ENCODE results near the gene NDST1. TPM values are rescaled to one million over a fixed set of nuclear protein-coding genes. Genes with fewer than 3 reads are reported as not detected.

NDST1 gene
- total RNA-seq, 1 experiment from 2014 or later = 65.0 TPM

DNA sequence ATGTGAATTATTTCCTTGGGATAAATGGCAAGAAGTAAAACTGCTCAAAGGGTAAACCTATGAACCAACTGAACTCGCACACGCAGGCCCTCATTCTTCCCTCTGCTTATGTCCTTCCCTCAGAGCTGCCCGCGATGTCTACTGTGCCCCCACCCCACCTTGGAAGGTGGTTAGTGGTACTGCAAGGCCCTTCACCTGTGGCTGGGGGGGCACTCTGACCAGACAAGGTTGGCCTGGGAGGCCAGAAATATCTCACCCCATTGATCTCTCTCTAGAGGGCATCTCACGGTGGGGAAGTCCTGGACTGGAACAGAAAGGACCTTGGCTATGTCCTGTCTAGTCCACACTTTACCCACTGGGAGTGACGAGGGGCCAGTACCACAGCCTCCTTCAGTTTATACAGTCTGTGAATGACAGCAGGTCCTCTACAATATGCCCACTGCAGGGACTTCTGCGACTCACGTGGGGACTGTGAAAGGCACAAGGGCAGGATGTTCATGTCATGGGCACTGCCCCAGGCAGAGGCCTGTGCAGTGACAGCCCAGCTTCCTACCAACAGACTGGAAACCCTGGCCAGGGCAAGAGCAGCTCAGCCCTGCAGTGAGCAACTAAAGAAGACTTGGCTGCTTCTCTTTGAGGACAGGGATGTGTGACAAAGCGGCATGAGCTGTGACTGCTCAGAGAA is 75.8 kb downstream of the NDST1 start:
- no peaks in the 10 kb centered on the region for H3K27me3 ChIP-seq (replicated peaks)
- no peak overlapping the region for H3K4me3 ChIP-seq
- peaks cover 9% of the 10 kb centered on the region for H3K4me1 ChIP-seq (replicated peaks)
- no peak for DNase-seq (ENCODE audit: low read depth in 1 of 2, low spot score in 2 of 2)
- H3K27ac ChIP-seq = no peak overlapping the region
- no peaks in the 10 kb centered on the region for H3K36me3 ChIP-seq
- H3K9me3 ChIP-seq (replicated peaks) = 0 out of 2 replicates have a peak, but pooled peaks cover 2% of the 10 kb centered on the region

DNA sequence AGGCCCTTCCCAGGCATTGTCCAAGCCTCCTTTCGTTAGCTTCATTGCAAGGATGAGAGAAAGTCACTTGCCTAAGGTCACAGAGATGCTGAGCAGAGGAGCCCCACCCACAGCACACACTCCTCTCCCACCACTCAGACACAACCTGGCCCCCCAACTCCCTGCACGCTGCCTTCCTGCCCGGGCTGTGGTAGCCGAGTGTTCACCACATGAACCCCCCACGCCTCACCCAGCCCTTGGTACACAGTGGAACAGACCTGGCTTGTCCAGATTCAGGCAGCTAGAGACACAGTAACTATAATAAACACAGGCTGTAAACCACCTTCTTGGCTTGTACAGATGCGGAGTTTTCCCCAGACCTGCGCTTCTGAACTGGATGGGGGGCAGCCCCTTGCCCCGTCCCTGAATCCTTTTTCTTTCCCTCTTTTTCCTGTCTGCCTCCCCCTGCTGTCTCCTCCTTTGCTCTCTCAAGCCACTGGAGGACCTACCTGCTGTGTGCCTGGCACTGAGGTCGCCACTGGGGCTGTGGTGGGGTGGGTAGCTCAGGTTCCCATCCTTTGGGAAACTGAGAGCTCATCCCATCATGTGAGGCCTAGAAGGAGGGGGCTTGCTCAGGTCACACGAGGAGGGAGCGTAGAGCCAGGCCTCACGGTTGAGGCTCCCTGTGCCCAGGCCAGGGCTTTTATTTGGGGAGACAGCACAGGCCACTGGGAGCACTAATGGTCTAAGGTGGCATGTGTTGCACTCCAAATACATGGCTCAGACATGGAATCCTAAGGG is 76.8 kb downstream of the NDST1 start:
- no peak overlapping the region for H3K4me3 ChIP-seq
- H3K9me3 ChIP-seq (replicated peaks) = 0 out of 2 replicates have a peak, but pooled peaks cover 2% of the 10 kb centered on the region
- H3K27ac ChIP-seq = no peak overlapping the region
- H3K4me1 ChIP-seq (replicated peaks) = peaks cover 9% of the 10 kb centered on the region
- no peaks in the 10 kb centered on the region for H3K36me3 ChIP-seq
- H3K27me3 ChIP-seq (replicated peaks) = no peaks in the 10 kb centered on the region
- DNase-seq (ENCODE audit: low read depth in 1 of 2, low spot score in 2 of 2) = no peak

DNA sequence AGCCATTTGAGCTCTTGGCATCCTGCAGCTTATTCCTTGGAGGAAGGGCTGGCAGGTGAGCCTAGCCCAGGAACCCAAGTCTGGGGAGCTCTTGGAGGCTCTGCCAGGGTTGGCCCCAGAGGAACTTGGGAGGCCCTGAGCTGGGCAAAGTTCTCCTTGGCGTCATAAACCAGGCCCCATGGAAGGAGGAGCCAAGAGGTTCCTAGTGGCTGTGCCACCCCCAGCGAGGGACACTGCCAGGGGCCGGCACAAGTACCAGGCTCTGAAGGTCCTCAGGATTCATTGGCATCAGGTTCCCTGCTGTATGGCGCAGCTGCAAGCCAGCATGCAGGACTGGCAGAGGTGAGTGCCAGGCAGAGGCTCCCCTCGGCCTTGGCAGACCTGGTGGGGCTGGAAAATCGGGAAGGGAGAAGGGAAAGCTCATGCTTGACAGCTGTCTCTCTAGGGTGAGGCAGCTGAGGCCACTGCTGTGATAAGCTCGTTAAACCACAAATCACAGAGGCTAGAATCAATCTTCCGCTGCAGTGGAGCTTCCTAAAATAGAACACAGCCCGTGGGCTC is 77.9 kb downstream of the NDST1 start:
- Histone ChIP-seq H3K36me3 (no peaks in the 10 kb centered on the region), H3K9me3 (replicated peaks) (0 out of 2 replicates have a peak, but pooled peaks cover 2% of the 10 kb centered on the region), H3K4me1 (replicated peaks) (peaks cover 9% of the 10 kb centered on the region), H3K4me3 (no peak overlapping the region), H3K27me3 (replicated peaks) (no peaks in the 10 kb centered on the region), H3K27ac (no peak overlapping the region)
- no peak for DNase-seq (ENCODE audit: low read depth in 1 of 2, low spot score in 2 of 2)

DNA sequence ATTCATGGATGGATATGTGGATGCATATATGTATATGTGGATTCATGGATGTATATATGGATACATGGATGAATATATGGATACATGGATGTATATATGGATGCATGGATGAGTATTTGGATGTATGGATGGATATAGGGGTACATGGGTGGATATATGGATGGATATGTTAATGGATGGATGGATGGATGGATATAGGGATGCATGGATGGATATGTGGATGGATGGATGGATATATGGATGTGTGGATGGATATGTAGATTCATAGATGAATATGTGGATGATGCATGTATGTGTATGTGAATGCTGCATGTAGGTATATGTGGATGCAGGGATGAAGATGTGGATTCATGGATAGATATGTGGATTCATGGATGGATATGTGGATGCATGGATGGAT is 79.1 kb downstream of the NDST1 start:
- peaks cover 6% of the 10 kb centered on the region for H3K4me1 ChIP-seq (replicated peaks)
- no peaks in the 10 kb centered on the region for H3K36me3 ChIP-seq
- H3K4me3 ChIP-seq = no peak overlapping the region
- H3K27ac ChIP-seq = no peak overlapping the region
- no peak for DNase-seq (ENCODE audit: low read depth in 1 of 2, low spot score in 2 of 2)
- H3K27me3 ChIP-seq (replicated peaks) = no peaks in the 10 kb centered on the region
- 0 out of 2 replicates have a peak, but pooled peaks cover 2% of the 10 kb centered on the region for H3K9me3 ChIP-seq (replicated peaks)

DNA sequence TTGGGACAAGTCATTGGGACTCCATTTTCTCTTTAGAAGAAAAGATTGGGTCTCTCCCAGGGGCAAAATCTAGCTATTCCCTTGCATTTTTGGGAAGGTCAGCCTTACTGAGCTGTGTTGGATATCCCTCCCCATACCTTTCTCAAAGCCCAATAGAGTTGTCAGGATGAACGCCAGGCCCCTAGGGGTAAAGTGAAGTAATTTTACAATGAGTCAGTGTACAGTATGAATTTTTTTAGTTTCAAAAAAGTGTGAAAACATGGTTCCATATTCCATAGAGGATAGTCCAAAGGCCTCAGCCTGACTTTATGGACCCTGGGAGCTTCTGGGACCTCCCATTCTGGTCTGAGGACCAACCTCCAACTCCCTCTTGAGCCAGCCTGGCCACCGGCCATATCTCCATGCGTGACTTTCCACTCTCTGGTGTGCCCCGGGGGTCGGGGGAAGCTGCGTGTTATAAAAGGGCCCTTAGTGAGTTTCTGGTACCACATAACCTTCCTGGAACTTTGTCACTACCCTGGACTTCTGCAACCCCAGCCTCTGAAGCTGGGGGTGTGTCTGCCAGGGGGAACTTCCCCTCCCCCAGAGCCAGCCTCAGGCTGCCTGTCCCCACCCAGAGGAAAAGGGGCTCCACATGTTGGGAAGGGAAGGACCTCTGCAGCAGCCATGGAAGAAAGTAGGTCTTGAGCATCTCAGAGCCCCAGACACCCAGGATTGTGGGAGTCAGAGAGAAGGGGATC is 80.1 kb downstream of the NDST1 start:
- Histone ChIP-seq H3K4me1 (replicated peaks) (no peaks in the 10 kb centered on the region), H3K4me3 (no peak overlapping the region), H3K9me3 (replicated peaks) (0 out of 2 replicates have a peak, but pooled peaks cover 2% of the 10 kb centered on the region), H3K36me3 (no peaks in the 10 kb centered on the region), H3K27me3 (replicated peaks) (no peaks in the 10 kb centered on the region), H3K27ac (no peak overlapping the region)
- no peak for DNase-seq (ENCODE audit: low read depth in 1 of 2, low spot score in 2 of 2)

DNA sequence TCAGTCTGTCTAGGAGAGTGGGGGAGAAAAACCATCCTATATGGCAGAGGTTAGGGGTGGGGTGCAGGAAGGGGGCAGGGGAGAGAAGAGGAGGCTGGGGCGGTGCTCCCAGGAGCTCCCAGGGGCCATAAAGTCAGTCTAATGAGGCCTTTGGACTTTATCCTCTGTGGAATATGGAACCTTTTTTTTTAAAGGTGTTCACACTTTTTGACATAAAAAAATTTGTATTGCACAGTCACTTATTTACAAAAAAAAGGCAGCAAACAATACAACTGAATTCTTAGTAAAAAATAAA is 80.6 kb downstream of the NDST1 start:
- Histone ChIP-seq H3K27ac (no peak overlapping the region), H3K36me3 (no peaks in the 10 kb centered on the region), H3K4me1 (replicated peaks) (no peaks in the 10 kb centered on the region; the same call in 1 of the 2 replicates), H3K4me3 (no peak overlapping the region), H3K27me3 (replicated peaks) (no peaks in the 10 kb centered on the region), H3K9me3 (replicated peaks) (0 out of 2 replicates have a peak, but pooled peaks cover 2% of the 10 kb centered on the region)
- no peak for DNase-seq (ENCODE audit: low read depth in 1 of 2, low spot score in 2 of 2)

DNA sequence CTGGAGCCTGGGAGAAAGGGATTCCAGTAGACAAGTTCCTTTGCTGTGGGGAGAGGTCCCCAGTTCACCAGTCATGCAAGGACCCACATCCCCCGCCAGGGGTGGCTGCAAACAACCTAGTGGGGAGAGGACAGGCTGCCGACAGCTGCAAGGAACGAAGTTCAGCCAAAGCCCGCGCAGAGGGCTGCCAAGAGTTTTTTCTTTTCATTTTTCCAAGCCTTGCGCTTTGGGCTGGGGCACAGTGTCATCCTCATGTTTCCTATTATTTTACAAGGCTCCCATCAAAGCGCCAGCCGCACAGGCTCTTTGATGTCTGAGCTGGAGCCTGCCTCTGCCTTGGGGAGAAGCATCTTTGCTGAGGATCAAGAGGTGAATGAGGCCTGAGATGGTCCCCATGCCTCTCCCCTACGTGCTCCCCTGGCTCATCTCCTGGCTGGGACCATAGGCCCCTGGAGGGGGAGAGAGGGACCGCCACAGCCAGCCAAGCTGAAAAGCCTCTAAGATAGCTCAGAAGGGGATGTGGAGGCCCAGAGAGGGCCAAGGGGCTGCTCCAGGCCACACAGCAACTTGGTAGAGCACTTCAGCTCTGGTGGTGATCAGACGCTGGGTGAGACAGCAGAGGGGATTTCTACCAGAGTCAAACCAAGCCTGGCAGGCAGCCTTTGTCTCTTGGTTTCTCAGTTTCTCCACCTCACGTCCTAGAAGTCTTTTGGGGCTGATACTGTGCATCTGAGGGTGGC is 82.1 kb downstream of the NDST1 start:
- Histone ChIP-seq H3K9me3 (replicated peaks) (0 out of 2 replicates have a peak, but pooled peaks cover 2% of the 10 kb centered on the region), H3K4me1 (replicated peaks) (no peaks in the 10 kb centered on the region; the same call in 1 of the 2 replicates), H3K4me3 (no peak overlapping the region), H3K36me3 (no peaks in the 10 kb centered on the region), H3K27me3 (replicated peaks) (no peaks in the 10 kb centered on the region), H3K27ac (no peak overlapping the region)
- DNase-seq (ENCODE audit: low read depth in 1 of 2, low spot score in 2 of 2) = no peak

DNA sequence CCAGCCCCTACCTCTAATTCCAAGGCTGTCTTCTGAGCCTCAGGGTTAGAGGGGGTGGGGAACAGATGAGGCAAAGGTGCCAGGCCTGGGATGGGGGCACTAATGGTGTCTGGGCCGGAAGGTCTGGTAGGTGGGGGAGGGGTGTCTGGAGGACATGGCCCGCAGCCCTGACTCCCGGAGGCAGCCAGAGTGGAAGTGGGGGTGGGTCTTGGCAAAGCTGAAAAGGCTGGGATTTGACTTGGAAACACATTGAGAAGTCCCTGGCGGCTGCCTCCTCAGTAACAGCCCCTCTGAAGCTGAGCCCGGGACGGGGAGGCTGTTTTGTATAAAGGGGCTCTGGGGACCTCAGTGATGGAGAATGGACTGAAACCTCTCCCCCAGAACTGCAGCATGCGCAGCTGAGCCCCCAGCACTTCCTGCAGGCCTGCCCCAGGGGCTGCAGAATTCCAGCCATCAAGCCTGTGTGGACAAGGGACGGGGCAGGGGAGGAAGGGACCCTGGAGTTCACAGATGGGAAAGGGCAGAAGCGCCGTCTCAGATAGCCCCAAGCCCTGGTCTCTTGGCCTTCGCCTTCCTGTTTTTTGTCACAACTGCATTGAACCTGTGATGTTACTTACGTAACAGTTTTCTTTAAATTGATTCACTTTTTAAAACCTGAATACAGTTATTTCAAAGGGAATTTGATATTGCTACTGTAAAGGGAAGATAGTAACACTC is 83.2 kb downstream of the NDST1 start:
- no peak for DNase-seq (ENCODE audit: low read depth in 1 of 2, low spot score in 2 of 2)
- no peaks in the 10 kb centered on the region; the same call in 1 of the 2 replicates for H3K4me1 ChIP-seq (replicated peaks)
- H3K9me3 ChIP-seq (replicated peaks) = 0 out of 2 replicates have a peak, but pooled peaks cover 2% of the 10 kb centered on the region
- H3K27ac ChIP-seq = no peak overlapping the region
- H3K27me3 ChIP-seq (replicated peaks) = no peaks in the 10 kb centered on the region
- no peaks in the 10 kb centered on the region for H3K36me3 ChIP-seq
- H3K4me3 ChIP-seq = no peak overlapping the region

DNA sequence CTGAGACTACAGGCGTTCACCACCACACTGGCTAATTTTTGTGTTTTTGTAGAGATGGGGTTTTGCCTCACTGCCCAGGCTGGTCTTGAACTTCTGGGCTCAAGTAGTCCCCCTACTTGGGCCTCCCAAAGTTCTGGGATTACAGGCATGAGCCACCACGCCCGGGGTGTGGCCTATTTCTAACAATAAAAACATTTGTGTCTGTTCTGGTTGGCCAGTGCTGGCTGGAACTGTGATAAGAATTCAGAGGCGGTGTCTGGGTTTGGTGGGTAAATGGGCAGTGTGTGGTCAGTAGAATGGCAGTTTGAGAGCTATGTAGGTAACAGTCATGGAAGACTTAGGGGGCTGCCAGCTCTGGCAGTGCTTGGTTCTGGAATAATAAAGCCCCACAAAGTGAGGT is 85.7 kb downstream of the NDST1 start:
- no peaks in the 10 kb centered on the region; the same call in 1 of the 2 replicates for H3K4me1 ChIP-seq (replicated peaks)
- H3K4me3 ChIP-seq = no peak overlapping the region
- H3K36me3 ChIP-seq = no peaks in the 10 kb centered on the region
- H3K27me3 ChIP-seq (replicated peaks) = no peaks in the 10 kb centered on the region
- DNase-seq (ENCODE audit: low read depth in 1 of 2, low spot score in 2 of 2) = no peak
- H3K9me3 ChIP-seq (replicated peaks) = no peaks in the 10 kb centered on the region
- no peak overlapping the region for H3K27ac ChIP-seq

DNA sequence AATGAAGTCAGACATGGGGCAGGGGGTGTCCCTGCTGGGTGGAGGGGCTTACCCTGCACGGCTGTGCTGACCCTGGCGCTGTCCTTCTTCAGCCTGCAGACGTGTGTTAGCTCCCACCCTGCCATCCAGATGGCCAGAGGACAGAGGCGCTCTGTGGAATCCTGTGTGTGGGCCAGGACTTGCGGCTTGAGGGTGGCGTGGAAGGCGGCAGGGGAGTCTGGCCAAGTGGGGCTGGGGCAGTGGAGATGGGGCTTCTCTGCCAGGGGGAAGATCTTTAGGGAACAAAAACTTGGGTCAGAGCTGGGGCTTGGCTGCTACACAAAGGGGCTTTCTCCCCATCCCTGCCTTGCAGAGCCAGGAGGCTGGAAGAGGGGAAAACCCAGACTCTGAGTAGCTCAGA is 86.1 kb downstream of the NDST1 start:
- Histone ChIP-seq H3K27ac (no peak overlapping the region), H3K9me3 (replicated peaks) (no peaks in the 10 kb centered on the region), H3K27me3 (replicated peaks) (no peaks in the 10 kb centered on the region), H3K36me3 (no peaks in the 10 kb centered on the region), H3K4me3 (no peak overlapping the region), H3K4me1 (replicated peaks) (no peaks in the 10 kb centered on the region; the same call in 1 of the 2 replicates)
- no peak for DNase-seq (ENCODE audit: low read depth in 1 of 2, low spot score in 2 of 2)

DNA sequence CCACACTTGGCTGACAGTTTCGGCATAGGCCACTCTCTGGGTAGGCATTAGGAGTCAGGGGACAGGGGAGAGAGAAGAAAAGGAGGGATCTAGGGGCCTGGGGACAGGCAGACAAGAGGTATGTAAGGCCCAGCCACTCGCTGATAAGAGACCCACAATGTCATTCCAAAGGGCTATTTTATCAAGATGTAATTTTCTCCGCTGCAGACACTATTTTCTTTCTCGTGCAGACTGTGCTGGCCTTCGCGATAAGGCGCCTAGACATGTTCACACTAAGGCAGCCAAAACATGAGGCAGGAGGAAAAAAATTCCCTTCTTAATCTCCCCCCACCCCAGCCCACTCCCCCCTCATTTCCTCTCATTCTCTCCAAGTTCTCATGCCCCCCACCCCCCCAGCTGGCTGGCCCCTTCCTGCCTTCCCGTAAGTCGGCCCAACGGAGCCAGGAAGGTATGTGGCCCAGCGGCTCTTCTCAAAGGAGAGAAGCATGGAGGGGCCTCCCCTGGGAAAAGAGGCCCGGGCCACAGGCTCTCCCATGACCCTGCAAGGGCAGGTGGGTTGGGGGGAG is 87.6 kb downstream of the NDST1 start:
- no peak for DNase-seq (ENCODE audit: low read depth in 1 of 2, low spot score in 2 of 2)
- Histone ChIP-seq H3K27ac (no peak overlapping the region), H3K4me1 (replicated peaks) (peaks cover 10% of the 10 kb centered on the region)

DNA sequence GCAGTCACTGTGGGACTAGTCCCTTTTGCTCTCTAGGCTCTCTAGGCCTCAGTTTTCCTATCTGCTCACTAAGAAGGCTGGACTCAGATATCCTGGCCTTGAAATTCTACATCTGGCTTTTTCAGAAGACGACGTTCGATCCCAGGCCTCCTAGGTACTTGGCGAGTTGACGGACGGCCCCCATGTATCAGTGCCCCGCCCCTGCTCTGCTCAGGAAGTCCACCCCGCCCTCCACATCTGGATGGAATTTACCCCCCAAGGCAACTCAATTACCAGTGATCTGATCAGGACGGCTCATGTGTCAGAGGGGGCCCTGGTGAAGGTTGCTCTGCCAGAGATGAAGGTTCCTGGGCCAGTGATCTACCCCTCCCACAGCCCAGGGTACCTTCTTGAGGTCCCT is 88.4 kb downstream of the NDST1 start:
- Histone ChIP-seq H3K27ac (no peak overlapping the region), H3K4me1 (replicated peaks) (peaks cover 16% of the 10 kb centered on the region), H3K36me3 (no peaks in the 10 kb centered on the region), H3K27me3 (replicated peaks) (no peaks in the 10 kb centered on the region), H3K4me3 (no peak overlapping the region), H3K9me3 (replicated peaks) (no peaks in the 10 kb centered on the region)
- DNase-seq (ENCODE audit: low read depth in 1 of 2, low spot score in 2 of 2) = no peak

More for the DNA sequence above, 87.6 kb downstream of the NDST1 start:
- no peaks in the 10 kb centered on the region for H3K27me3 ChIP-seq (replicated peaks)
- H3K9me3 ChIP-seq (replicated peaks) = no peaks in the 10 kb centered on the region
- H3K4me3 ChIP-seq = no peak overlapping the region
- no peaks in the 10 kb centered on the region for H3K36me3 ChIP-seq
